GM12878 (cell line): ENCODE results near the gene S100A6. TPM values are rescaled to one million over a fixed set of nuclear protein-coding genes. Genes with fewer than 3 reads are reported as not detected.
A peak's percentile ranks its signal among the peaks of the same experiment; 100 is the strongest.

Source experiments
- ATAC-seq: fragments of 200-7000 bp; cut with Tn5 transposase; 3 replicates; pipeline ENCODE4 v1.9.1; 2020; ENCODE audit warnings: mild to moderate bottlenecking, moderate library complexity
- BruUV-seq: library from RNA; stranded (reverse); fragments of 400-500 nt; replicated peaks from 2 replicates; lab custom pipeline; 2021; lab: Mats Ljungman, UMichigan
- CTCF ChIA-PET: fragments of 300-600 bp; sonication (Branson Sonifier 250); formaldehyde crosslinking; extraction: SDS; loops from one replicate; lab custom pipeline; 2021; ENCODE audit warnings: inconsistent platforms; lab: Yijun Ruan, JAX
- POLR2A ChIA-PET: fragments of 350-600 bp; formaldehyde crosslinking; extraction: SDS; loops from one replicate; lab custom pipeline; 2021; ENCODE audit warnings: inconsistent platforms; lab: Charles Lee
- RAD21 ChIA-PET: fragments of 300-600 bp; sonication (Branson Sonifier 250); formaldehyde crosslinking; loops from one replicate; lab custom pipeline; 2023; ENCODE audit warnings: antibody characterized with exemption; ENCODE audit not compliant: unreplicated experiment; lab: Charles Lee
- SMC1A ChIA-PET: fragments of 300-600 bp; sonication (Branson Sonifier 250); formaldehyde crosslinking; loops from one replicate; lab custom pipeline; 2023; ENCODE audit not compliant: unreplicated experiment, uncharacterized antibody; lab: Charles Lee
- DNase-seq: peaks from one replicate; pipeline ENCODE4 v3.0.0-alpha.2; 2011; ENCODE audit warnings: low read depth, low spot score
- FAIRE-seq: peaks from 3 replicates; lab custom pipeline; 2011; peaks lifted over from hg19 to GRCh38; lab: Jason Lieb, UNC
- H2AFZ ChIP-seq: 2 replicates; pipeline ENCODE4 v1.6.0; 2011; ENCODE audit warnings: low read depth, low read length, control low read depth; ENCODE audit not compliant: control insufficient read depth
- H3K27ac ChIP-seq: 2 replicates; pipeline ENCODE4 v1.5.1; 2011; ENCODE audit warnings: control low read depth; ENCODE audit not compliant: control insufficient read depth, insufficient read depth
- H3K27me3 ChIP-seq, 2 experiments: replicated peaks in 1 of 2; 2 replicates each; pipeline versions ENCODE4 v1.6.0 to v1.6.1; 2011; ENCODE audit warnings: low read length in 1 of 2; ENCODE audit not compliant: control insufficient read depth in 2 of 2, insufficient read depth in 2 of 2
- H3K36me3 ChIP-seq, 2 experiments: 2 replicates each; pipeline ENCODE4 v1.5.1; 2011; ENCODE audit warnings: low read length in 1 of 2; ENCODE audit not compliant: control insufficient read depth in 2 of 2, insufficient read depth in 2 of 2
- H3K4me1 ChIP-seq: 2 replicates; pipeline ENCODE4 v1.6.1; 2011; ENCODE audit warnings: mild to moderate bottlenecking, low read length, moderate library complexity, mixed read lengths; ENCODE audit not compliant: control insufficient read depth, insufficient read depth
- H3K4me2 ChIP-seq: 2 replicates; pipeline ENCODE4 v1.6.0; 2011; ENCODE audit warnings: control low read depth; ENCODE audit not compliant: control insufficient read depth, insufficient read depth
- H3K4me3 ChIP-seq: fragments of 200-600 bp; sonication (generic); 2 replicates; pipeline ENCODE4 v1.5.1; 2016
- H3K79me2 ChIP-seq: 2 replicates; pipeline ENCODE4 v1.6.0; 2011; ENCODE audit warnings: low read length; ENCODE audit not compliant: control insufficient read depth, insufficient read depth
- H3K9ac ChIP-seq: 2 replicates; pipeline ENCODE4 v1.8.0; 2011; ENCODE audit warnings: low read length, control low read depth, mixed read lengths; ENCODE audit not compliant: control insufficient read depth, insufficient read depth
- H3K9me3 ChIP-seq: replicated peaks from 3 replicates; pipeline ENCODE4 v1.5.1; 2011; ENCODE audit warnings: mild to moderate bottlenecking, low read length; ENCODE audit not compliant: control insufficient read depth, insufficient read depth
- H4K20me1 ChIP-seq: 2 replicates; pipeline ENCODE4 v1.6.0; 2011; ENCODE audit not compliant: control insufficient read depth, insufficient read depth
- BHLHE40 ChIP-seq, 2 experiments: fragments of 450-650 bp in 1 of 2; IDR thresholded peaks; 2 replicates each; pipeline ENCODE4 v1.6.1; 2011 to 2017; ENCODE audit warnings: low read depth in 2 of 2, borderline replicate concordance in 1 of 2, improper control_type of control experiment in 1 of 2, low read length in 1 of 2, mild to moderate bottlenecking in 1 of 2
- CEBPZ ChIP-seq: fragments of 150-350 bp; IDR thresholded peaks from 2 replicates; pipeline ENCODE4 v1.6.1; 2016; ENCODE audit warnings: low read depth, low read length
- CHD4 ChIP-seq: fragments of 200-600 bp; sonication (generic); IDR thresholded peaks from 2 replicates; pipeline ENCODE4 v1.6.1; 2016; ENCODE audit warnings: mild to moderate bottlenecking
- ESRRA ChIP-seq: IDR thresholded peaks from 2 replicates; pipeline ENCODE4 v1.6.1; 2012; ENCODE audit warnings: mild to moderate bottlenecking, low read length, improper control_type of control experiment
- GABPA ChIP-seq: IDR thresholded peaks from 2 replicates; pipeline ENCODE4 v1.6.1; 2014; ENCODE audit warnings: antibody characterized with exemption, low read depth, mild to moderate bottlenecking, inconsistent platforms
- HDGF ChIP-seq: fragments of 450-650 bp; IDR thresholded peaks from 2 replicates; pipeline ENCODE4 v1.6.1; 2016; ENCODE audit warnings: antibody characterized with exemption
- JUNB ChIP-seq: IDR thresholded peaks from 2 replicates; pipeline ENCODE4 v1.6.1; 2016; ENCODE audit warnings: antibody characterized with exemption, mild to moderate bottlenecking
- JUND ChIP-seq: IDR thresholded peaks from 2 replicates; pipeline ENCODE4 v1.6.1; 2012; ENCODE audit warnings: low read depth, mild to moderate bottlenecking, low read length, improper control_type of control experiment, moderate library complexity
- MYB ChIP-seq: fragments of 150-350 bp; IDR thresholded peaks from 2 replicates; pipeline ENCODE4 v1.6.1; 2014; ENCODE audit warnings: mild to moderate bottlenecking, low read depth, low read length, borderline replicate concordance
- NFYA ChIP-seq: IDR thresholded peaks from 2 replicates; pipeline ENCODE4 v1.6.1; 2011; ENCODE audit warnings: low read depth, mild to moderate bottlenecking, low read length, improper control_type of control experiment, borderline replicate concordance
- RCOR1 ChIP-seq: conservative IDR thresholded peaks from 2 replicates; pipeline ENCODE4 v1.6.1; 2012; ENCODE audit warnings: low read depth, low read length, improper control_type of control experiment
- RELB ChIP-seq: fragments of 450-650 bp; IDR thresholded peaks from 2 replicates; pipeline ENCODE4 v1.6.1; 2017; ENCODE audit warnings: low read depth, mild to moderate bottlenecking, moderate library complexity
- SREBF1 ChIP-seq: IDR thresholded peaks from 2 replicates; pipeline ENCODE4 v1.6.1; 2012; ENCODE audit warnings: mild to moderate bottlenecking, low read length
- TCF3 ChIP-seq: IDR thresholded peaks from 2 replicates; pipeline ENCODE4 v1.6.1; 2012; ENCODE audit warnings: low read depth, mild to moderate bottlenecking, low read length, borderline replicate concordance; ENCODE audit not compliant: insufficient read depth
- ZBED1 ChIP-seq: IDR thresholded peaks from 2 replicates; pipeline ENCODE4 v1.6.1; 2016; ENCODE audit warnings: borderline replicate concordance
- ZBTB33 ChIP-seq: fragments of 450-650 bp; IDR thresholded peaks from 2 replicates; pipeline ENCODE4 v1.6.1; 2017; ENCODE audit warnings: mild to moderate bottlenecking
- ZNF207 ChIP-seq: fragments of 450-650 bp; IDR thresholded peaks from 2 replicates; pipeline ENCODE4 v1.6.1; 2014; ENCODE audit warnings: antibody characterized with exemption, mild to moderate bottlenecking, borderline replicate concordance
- ZNF384 ChIP-seq: IDR thresholded peaks from 2 replicates; pipeline ENCODE4 v1.6.1; 2012; ENCODE audit warnings: low read depth, mild to moderate bottlenecking, low read length, improper control_type of control experiment, borderline replicate concordance
- WGBS: methylation state at CpG from one replicate; pipeline ENCODE4 v1.1.6; 2016; ENCODE audit warnings: low lambda C conversion rate; ENCODE audit not compliant: insufficient replicate concordance, insufficient coverage; ENCODE audit errors: missing lambda C conversion rate; 5-methylcytosine and 5-hydroxymethylcytosine counted together
- in situ Hi-C: fragments of 300-500 bp; cut with MboI; formaldehyde crosslinking; loops from 9 replicates; pipeline ENCODE4 v1.14.3; 2018; ENCODE audit warnings: mixed read lengths
- intact Hi-C: fragments of 100-400 bp; cut with micrococcal nuclease; formaldehyde crosslinking; loops from one replicate; pipeline ENCODE4 v1.14.2; 2022; ENCODE audit not compliant: unreplicated experiment
- polyA plus RNA-seq, 11 experiments: library from polyadenylated mRNA; depleted of rRNA in 4 of 11; unstranded in 6 of 11; stranded (reverse) in 5 of 11; fragments of >200 nt; fragmentation: Nextera tagmentation in 4 of 11; fragmentation: Illumina TruSeq in 1 of 11; extraction: Ambion mirVana in 4 of 11; extraction: Trizol in 1 of 11; gene quantifications; 1 replicate in 1 of 11; 2 replicates in 10 of 11; pipeline versions ENCODE4 v1.2.1 to v1.2.3, GENCODE V29; 2011 to 2016; ENCODE audit warnings: inconsistent platforms in 2 of 11, missing spikeins in 2 of 11, low read depth in 1 of 11
- total RNA-seq, 4 experiments: library from RNA; depleted of rRNA in 3 of 4; stranded (reverse); fragments of >200 nt in 3 of 4; fragmentation: Illumina TruSeq in 1 of 4; extraction: Trizol in 1 of 4; gene quantifications; 2 replicates each; pipeline versions ENCODE4 v1.2.1 to v1.2.3, GENCODE V29; 2013 to 2021

Gene S100A6
- total and polyA plus RNA-seq, 10 of the 15 experiments (the other 5 are each of a cell fraction or from before 2014, with no cell fraction given) = 7.2 to 121 (median 45.7) TPM

- intact Hi-C loops = loop anchor here (5.0 kb wide), 1 partner anchor 32 kb away; the partner anchor contains the start of gene S100A2
- FAIRE-seq (no peak), ATAC-seq (no peak), DNase-seq (no peak)
- no peak overlapping the region for H3K9ac ChIP-seq
- peaks cover 12% of the 10 kb centered on the region for H3K4me1 ChIP-seq
- H3K4me2 ChIP-seq = peak overlapping the region; percentile 99; the same call in 1 of the 2 replicates
- BruUV-seq = no TSS peak
- 89% methylated on average over 3 of the region's 3 CpGs for WGBS
- ChIA-PET POLR2A (interaction anchor here (0.8 to 3.2 kb wide), 9 partner anchors 9 to 188 kb away, joined by 3 to 29 read pairs (median 7); partner anchors contain the start of genes CHTOP, S100A2 and S100A4), CTCF (interaction anchor here (0.8 to 8.6 kb wide), 13 partner anchors 9 to 452 kb away, joined by 3 to 216 read pairs (median 4); partner anchors contain the start of genes CHTOP, RAB13, S100A13 and S100A16), SMC1A (interaction anchor here (0.6 to 5.6 kb wide), 11 partner anchors 10 to 188 kb away, joined by 3 to 72 read pairs (median 9); partner anchors contain the start of genes S100A2 and S100A4), RAD21 (interaction anchor here (0.6 to 6.4 kb wide), 15 partner anchors 10 to 801 kb away, joined by 3 to 74 read pairs (median 4); partner anchors contain the start of genes CHTOP, S100A13, S100A2 and S100A4)
- no peaks in the 10 kb centered on the region; the same call in 1 of the 2 replicates for H3K79me2 ChIP-seq
- H3K9me3 ChIP-seq = no peaks in the 10 kb centered on the region
- no peaks in the 10 kb centered on the region for H4K20me1 ChIP-seq
- H3K36me3 ChIP-seq = no peaks in the 10 kb centered on the region
- H3K4me3 ChIP-seq = no peak overlapping the region
- TF ChIP-seq BHLHE40 (IDR thresholded peaks at IDR 0.05; ENCODE audit: borderline replicate concordance in 1 of 2, low read depth in 2 of 2, low read length in 1 of 2) (no peak), ESRRA (no peak), CEBPZ (no peak), ZNF384 (no peak), JUND (no peak), ZBTB33 (no peak), HDGF (no peak), NFYA (no peak), ZBED1 (no peak), RCOR1 (no peak), ZNF207 (no peak), CHD4 (no peak), TCF3 (no peak), RELB (no peak), MYB (no peak), GABPA (no peak), JUNB (no peak), SREBF1 (no peak)
- in situ Hi-C loops = no loop called here
- no peak overlapping the region for H3K27ac ChIP-seq
- no peaks in the 10 kb centered on the region for H3K27me3 ChIP-seq
- H2AFZ ChIP-seq = no peak overlapping the region
These were observed 908 bp downstream of the S100A6 start for GRCh38 chr1:153534925-153535241.
